Astrocyte (in vitro differentiated cells and primary cell): Measurements from ENCODE around the gene VPS13C. TPM values are rescaled to one million over a fixed set of nuclear protein-coding genes. Genes with fewer than 3 reads are reported as not detected.

Source experiments
- DNase-seq: peaks from one replicate; pipeline ENCODE4 v3.0.0-alpha.2; 2010; ENCODE audit warnings: low read depth
- FAIRE-seq: peaks from 2 replicates; lab custom pipeline; 2011; peaks lifted over from hg19 to GRCh38; lab: Jason Lieb, UNC
- H2AFZ ChIP-seq: 2 replicates; pipeline ENCODE4 v1.6.0; 2012; ENCODE audit warnings: low read depth, low read length, inconsistent platforms
- H3K27ac ChIP-seq: 2 replicates; pipeline ENCODE4 v1.5.1; 2011; ENCODE audit warnings: low read depth, low read length, inconsistent platforms
- H3K27me3 ChIP-seq: 2 replicates; pipeline ENCODE4 v1.6.0; 2011; ENCODE audit warnings: low read length, inconsistent platforms; ENCODE audit not compliant: insufficient read depth
- H3K36me3 ChIP-seq: 2 replicates; pipeline ENCODE4 v1.5.1; 2011; ENCODE audit warnings: low read length, inconsistent platforms; ENCODE audit not compliant: insufficient read depth
- H3K4me1 ChIP-seq: 2 replicates; pipeline ENCODE4 v1.5.1; 2011; ENCODE audit warnings: low read length, inconsistent platforms; ENCODE audit not compliant: insufficient read depth
- H3K4me2 ChIP-seq: 2 replicates; pipeline ENCODE4 v1.6.0; 2012; ENCODE audit warnings: low read length, inconsistent platforms
- H3K4me3 ChIP-seq: 2 replicates; pipeline ENCODE4 v1.5.1; 2011; ENCODE audit warnings: low read depth, mild to moderate bottlenecking, low read length, inconsistent platforms; ENCODE audit not compliant: insufficient read depth
- H3K79me2 ChIP-seq: 2 replicates; pipeline ENCODE4 v1.6.0; 2012; ENCODE audit warnings: mild to moderate bottlenecking, low read length, inconsistent platforms; ENCODE audit not compliant: insufficient read depth
- H3K9ac ChIP-seq: 2 replicates; pipeline ENCODE4 v1.6.0; 2012; ENCODE audit warnings: mild to moderate bottlenecking, low read length, inconsistent platforms
- H3K9me3 ChIP-seq: 2 replicates; pipeline ENCODE4 v1.5.1; 2012; ENCODE audit warnings: low read depth, mild to moderate bottlenecking, low read length, inconsistent platforms; ENCODE audit not compliant: insufficient read depth
- H4K20me1 ChIP-seq: 2 replicates; pipeline ENCODE4 v1.6.0; 2012; ENCODE audit warnings: low read length, inconsistent platforms; ENCODE audit not compliant: insufficient read depth
- H3K27ac Mint-ChIP-seq: one replicate; pipeline ENCODE4 v1.8.0; 2021; ENCODE audit warnings: mild to moderate bottlenecking, mixed read lengths; ENCODE audit not compliant: unreplicated experiment
- H3K27me3 Mint-ChIP-seq: one replicate; pipeline ENCODE4 v1.8.0; 2021; ENCODE audit warnings: low read depth, mixed read lengths; ENCODE audit not compliant: unreplicated experiment
- H3K36me3 Mint-ChIP-seq: one replicate; pipeline ENCODE4 v1.8.0; 2021; ENCODE audit warnings: low read depth, mixed read lengths; ENCODE audit not compliant: unreplicated experiment
- H3K4me1 Mint-ChIP-seq: one replicate; pipeline ENCODE4 v1.8.0; 2021; ENCODE audit warnings: low read depth, mixed read lengths; ENCODE audit not compliant: unreplicated experiment
- H3K4me3 Mint-ChIP-seq: one replicate; pipeline ENCODE4 v1.8.0; 2021; ENCODE audit warnings: mild to moderate bottlenecking, moderate library complexity, mixed read lengths; ENCODE audit not compliant: unreplicated experiment
- H3K9me3 Mint-ChIP-seq: one replicate; pipeline ENCODE4 v1.8.0; 2021; ENCODE audit warnings: mild to moderate bottlenecking, mixed read lengths; ENCODE audit not compliant: unreplicated experiment
- CTCF ChIP-seq: IDR thresholded peaks from 2 replicates; pipeline ENCODE4 v1.5.1; 2011; ENCODE audit warnings: low read depth, mild to moderate bottlenecking, inconsistent platforms, low read length, moderate library complexity; ENCODE audit not compliant: insufficient read depth
- EZH2 ChIP-seq: IDR thresholded peaks from 2 replicates; pipeline ENCODE4 v1.6.1; 2012; ENCODE audit warnings: mild to moderate bottlenecking, low read length, inconsistent platforms; ENCODE audit not compliant: insufficient read depth
- total RNA-seq: library from RNA; stranded (reverse); gene quantifications from 2 replicates; pipeline ENCODE4 v1.2.1, GENCODE V29; 2021

The VPS13C gene
- total RNA-seq, 1 donor from 2014 or later: 35.4 TPM

- Histone ChIP-seq H3K4me3 (no peak overlapping the region), H2AFZ (no peak overlapping the region), H3K9me3 (no peaks in the 10 kb centered on the region), H3K4me2 (no peak overlapping the region), H3K4me1 (no peaks in the 10 kb centered on the region), H3K27me3 (no peaks in the 10 kb centered on the region), H3K36me3 (no peaks in the 10 kb centered on the region), H3K27ac (no peak overlapping the region), H3K9ac (no peak overlapping the region), H3K79me2 (no peaks in the 10 kb centered on the region), H4K20me1 (no peaks in the 10 kb centered on the region)
- no peak for FAIRE-seq
- no peaks in the 10 kb centered on the region for H3K27me3 Mint-ChIP-seq
- DNase-seq: no peak
- peaks cover 7% of the 10 kb centered on the region for H3K4me1 Mint-ChIP-seq
- no peak overlapping the region for H3K4me3 Mint-ChIP-seq
- TF ChIP-seq CTCF (no peak), EZH2 (no peak)
- H3K27ac Mint-ChIP-seq: no peak overlapping the region
- no peaks in the 10 kb centered on the region for H3K36me3 Mint-ChIP-seq
- H3K9me3 Mint-ChIP-seq: no peaks in the 10 kb centered on the region
Measured at GRCh38 chr15:61997786-61998185, 62.5 kb downstream of the VPS13C start.

DNA sequence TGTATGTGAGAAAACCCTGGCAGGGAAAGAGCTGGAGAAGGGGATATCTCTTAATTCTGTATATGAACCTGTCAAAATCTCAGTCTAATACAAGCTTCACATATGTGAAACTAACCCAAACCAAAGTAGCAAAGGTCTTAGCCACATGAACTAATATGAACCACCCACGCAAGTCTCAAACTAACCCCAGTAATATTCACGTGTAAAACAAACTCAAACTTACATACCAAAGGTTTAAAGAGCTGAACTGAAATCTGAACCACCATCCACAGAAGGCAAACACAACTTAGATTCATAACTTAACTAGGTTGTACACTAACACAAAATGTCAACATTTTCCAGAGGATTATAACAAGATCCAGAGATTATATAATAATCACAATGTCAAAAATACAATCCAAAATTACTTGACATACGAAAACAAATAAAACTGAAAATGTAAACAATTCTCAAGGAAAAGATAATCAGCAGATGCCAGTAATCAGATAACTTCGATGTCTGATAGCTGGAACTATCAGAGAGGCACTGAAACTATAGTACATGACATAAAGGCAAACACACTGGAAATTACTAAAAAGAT lies 64.1 kb downstream of the VPS13C start:
- Histone ChIP-seq H4K20me1 (no peaks in the 10 kb centered on the region), H3K79me2 (no peaks in the 10 kb centered on the region), H3K4me3 (no peak overlapping the region), H3K36me3 (no peaks in the 10 kb centered on the region), H3K4me2 (no peak overlapping the region), H3K4me1 (no peaks in the 10 kb centered on the region), H3K9me3 (no peaks in the 10 kb centered on the region), H3K27ac (no peak overlapping the region), H3K9ac (no peak overlapping the region), H2AFZ (no peak overlapping the region), H3K27me3 (no peaks in the 10 kb centered on the region)
- TF ChIP-seq EZH2 (no peak), CTCF (no peak)
- Mint-ChIP-seq H3K27ac (no peak overlapping the region), H3K9me3 (no peaks in the 10 kb centered on the region), H3K4me3 (no peak overlapping the region), H3K27me3 (no peaks in the 10 kb centered on the region), H3K4me1 (peaks cover 7% of the 10 kb centered on the region), H3K36me3 (peaks cover 1% of the 10 kb centered on the region)
- FAIRE-seq (peak; percentile 55), DNase-seq (no peak)

DNA sequence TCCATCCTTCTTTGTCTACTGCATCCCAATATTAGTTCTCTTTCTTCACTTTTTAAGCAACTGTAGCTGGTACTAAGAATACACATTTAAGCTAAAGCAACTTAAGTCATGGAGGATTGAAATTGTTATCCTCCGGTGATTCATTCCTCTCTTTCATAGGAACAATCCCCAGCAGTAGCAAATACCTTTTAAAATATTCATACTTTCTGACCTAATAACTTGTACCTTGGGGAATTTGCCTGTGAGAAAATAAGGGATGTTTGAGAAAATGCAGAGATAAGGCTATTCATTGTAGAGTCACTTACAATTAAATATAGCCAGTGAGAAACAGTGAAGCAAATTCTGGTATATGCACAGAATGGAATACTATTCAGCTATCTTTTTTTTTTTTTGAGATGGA lies 66.0 kb downstream of the VPS13C start:
- DNase-seq (peak; percentile 77), FAIRE-seq (peak; percentile 9)
- Mint-ChIP-seq H3K4me3 (no peak overlapping the region), H3K4me1 (peaks cover 7% of the 10 kb centered on the region), H3K36me3 (peaks cover 1% of the 10 kb centered on the region), H3K27me3 (no peaks in the 10 kb centered on the region), H3K27ac (no peak overlapping the region), H3K9me3 (no peaks in the 10 kb centered on the region)
- Histone ChIP-seq H3K36me3 (no peaks in the 10 kb centered on the region), H3K27me3 (no peaks in the 10 kb centered on the region), H3K4me1 (no peaks in the 10 kb centered on the region), H3K27ac (peak overlapping the region; percentile 36), H3K9me3 (no peaks in the 10 kb centered on the region), H4K20me1 (no peaks in the 10 kb centered on the region), H3K79me2 (no peaks in the 10 kb centered on the region), H2AFZ (no peak overlapping the region), H3K4me2 (no peak overlapping the region), H3K4me3 (no peak overlapping the region), H3K9ac (no peak overlapping the region)
- TF ChIP-seq EZH2: no peak
- TF ChIP-seq CTCF: no peak
